Cardiac muscle cell (in vitro differentiated cells and primary cell): Measurements from ENCODE around the gene FOXN3. TPM values are rescaled to one million over a fixed set of nuclear protein-coding genes. Genes with fewer than 3 reads are reported as not detected.

Experiments used
- DNase-seq, 2 donors: peaks; one replicate each; pipeline versions ENCODE4 v3.0.0 to v3.0.0-alpha.2; 2010 to 2017; ENCODE audit warnings: low read depth in 1 of 2, low spot score in 1 of 2
- H3K27ac ChIP-seq: fragments of 200-600 bp; sonication (generic); 2 replicates; pipeline ENCODE4 v1.5.1; 2016
- H3K27me3 ChIP-seq: fragments of 200-600 bp; sonication (generic); 2 replicates; pipeline ENCODE4 v1.6.0; 2016; ENCODE audit warnings: control low read depth
- H3K36me3 ChIP-seq: fragments of 200-600 bp; sonication (generic); 2 replicates; pipeline ENCODE4 v1.5.1; 2016; ENCODE audit warnings: control low read depth
- H3K4me1 ChIP-seq: fragments of 200-600 bp; sonication (generic); 2 replicates; pipeline ENCODE4 v1.8.1; 2017; ENCODE audit warnings: low read depth, mild to moderate bottlenecking, mixed run types
- H3K4me3 ChIP-seq: fragments of 200-600 bp; sonication (generic); 2 replicates; pipeline ENCODE4 v1.5.1; 2016; ENCODE audit warnings: mild to moderate bottlenecking
- H3K9me3 ChIP-seq: fragments of 200-600 bp; sonication (generic); 2 replicates; pipeline ENCODE4 v1.5.1; 2017; ENCODE audit warnings: low read depth, mild to moderate bottlenecking, control low read depth
- polyA plus RNA-seq: library from polyadenylated mRNA; unstranded; fragments of >200 nt; fragmentation: Nextera tagmentation; extraction: Ambion mirVana; gene quantifications from 2 replicates; pipeline ENCODE4 v1.2.1, GENCODE V29; 2016
- total RNA-seq: library from RNA; depleted of rRNA; stranded (reverse); fragments of >200 nt; gene quantifications from 2 replicates; pipeline ENCODE4 v1.2.3, GENCODE V29; 2016
- TF ChIP-seq, protein P1 (sequence below): IDR thresholded peaks from 2 replicates; pipeline ENCODE4 v1.5.1; 2012; ENCODE audit warnings: low read depth, mild to moderate bottlenecking, low read length

The FOXN3 gene
- total and polyA plus RNA-seq, 2 experiments from 2014 or later, result 43.8 to 74.8 TPM

- TF ChIP-seq, protein P1, sequence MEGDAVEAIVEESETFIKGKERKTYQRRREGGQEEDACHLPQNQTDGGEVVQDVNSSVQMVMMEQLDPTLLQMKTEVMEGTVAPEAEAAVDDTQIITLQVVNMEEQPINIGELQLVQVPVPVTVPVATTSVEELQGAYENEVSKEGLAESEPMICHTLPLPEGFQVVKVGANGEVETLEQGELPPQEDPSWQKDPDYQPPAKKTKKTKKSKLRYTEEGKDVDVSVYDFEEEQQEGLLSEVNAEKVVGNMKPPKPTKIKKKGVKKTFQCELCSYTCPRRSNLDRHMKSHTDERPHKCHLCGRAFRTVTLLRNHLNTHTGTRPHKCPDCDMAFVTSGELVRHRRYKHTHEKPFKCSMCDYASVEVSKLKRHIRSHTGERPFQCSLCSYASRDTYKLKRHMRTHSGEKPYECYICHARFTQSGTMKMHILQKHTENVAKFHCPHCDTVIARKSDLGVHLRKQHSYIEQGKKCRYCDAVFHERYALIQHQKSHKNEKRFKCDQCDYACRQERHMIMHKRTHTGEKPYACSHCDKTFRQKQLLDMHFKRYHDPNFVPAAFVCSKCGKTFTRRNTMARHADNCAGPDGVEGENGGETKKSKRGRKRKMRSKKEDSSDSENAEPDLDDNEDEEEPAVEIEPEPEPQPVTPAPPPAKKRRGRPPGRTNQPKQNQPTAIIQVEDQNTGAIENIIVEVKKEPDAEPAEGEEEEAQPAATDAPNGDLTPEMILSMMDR, result no peak
- Histone ChIP-seq H3K27me3 (no peaks in the 10 kb centered on the region), H3K4me1 (peaks cover 6% of the 10 kb centered on the region), H3K36me3 (no peaks in the 10 kb centered on the region), H3K9me3 (no peaks in the 10 kb centered on the region), H3K27ac (peak overlapping the region; percentile 3), H3K4me3 (no peak overlapping the region)
- DNase-seq, result no peak
These were observed 30.7 kb downstream of the FOXN3 start for GRCh38 chr14:89386212-89386886.

DNA sequence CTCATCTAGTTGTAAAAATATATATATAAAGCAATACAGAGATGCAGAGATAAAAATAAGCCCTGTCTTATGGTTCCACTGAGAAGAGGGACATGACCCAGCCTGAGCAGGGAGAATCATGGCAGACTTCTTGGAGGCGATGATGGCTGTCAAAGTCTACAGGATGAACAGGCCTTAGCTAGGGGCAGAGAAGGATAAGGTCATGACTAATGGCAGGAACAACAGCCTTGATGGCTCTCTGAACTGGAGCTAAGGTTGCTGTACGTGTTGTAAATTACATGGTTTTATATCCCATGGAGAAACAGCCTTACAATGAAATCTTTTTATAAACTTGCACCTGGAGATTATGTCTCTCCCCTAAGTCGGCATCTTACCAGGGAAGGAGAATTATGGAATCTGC, 32.4 kb downstream of the FOXN3 start:
- no peak for DNase-seq
- Histone ChIP-seq H3K36me3 (no peaks in the 10 kb centered on the region), H3K4me3 (no peak overlapping the region), H3K9me3 (no peaks in the 10 kb centered on the region), H3K4me1 (peaks cover 6% of the 10 kb centered on the region), H3K27me3 (no peaks in the 10 kb centered on the region), H3K27ac (no peak overlapping the region)
- TF ChIP-seq, protein P1, result no peak

DNA sequence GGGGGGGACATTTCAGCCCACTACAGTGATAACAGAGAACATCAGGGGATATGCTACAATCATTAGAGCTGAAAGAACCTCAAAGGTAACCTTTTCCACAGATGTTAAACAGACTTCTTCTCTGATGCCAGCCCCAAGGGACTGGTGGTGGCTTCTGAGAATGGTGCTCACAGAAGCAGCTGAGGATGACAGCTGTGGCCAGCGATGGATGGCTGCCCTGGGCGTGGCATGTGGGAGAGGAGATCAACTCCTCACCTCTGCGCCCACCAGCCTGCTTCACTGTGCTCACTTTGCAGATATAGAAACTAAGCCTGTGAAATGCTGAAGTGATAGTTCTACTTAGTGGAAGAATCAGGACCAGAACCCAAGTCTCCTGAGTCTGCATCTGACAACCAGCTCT, 33.0 kb downstream of the FOXN3 start:
- no peak overlapping the region for H3K4me3 ChIP-seq
- no peak overlapping the region for H3K27ac ChIP-seq
- no peaks in the 10 kb centered on the region for H3K9me3 ChIP-seq
- no peaks in the 10 kb centered on the region for H3K27me3 ChIP-seq
- H3K36me3 ChIP-seq, result no peaks in the 10 kb centered on the region
- TF ChIP-seq, protein P1, result no peak
- DNase-seq, result no peak
- peaks cover 6% of the 10 kb centered on the region for H3K4me1 ChIP-seq

GRCh38 chr14:89382901-89383845, 33.9 kb downstream of the FOXN3 start:
- H3K27ac ChIP-seq, result no peak overlapping the region
- H3K36me3 ChIP-seq, result no peaks in the 10 kb centered on the region

GRCh38 chr14:89382487-89382886, 34.5 kb downstream of the FOXN3 start:
- Histone ChIP-seq H3K27ac (no peak overlapping the region), H3K36me3 (no peaks in the 10 kb centered on the region), H3K27me3 (no peaks in the 10 kb centered on the region), H3K4me3 (no peak overlapping the region), H3K9me3 (no peaks in the 10 kb centered on the region), H3K4me1 (peaks cover 6% of the 10 kb centered on the region)
- no peak for DNase-seq
- TF ChIP-seq, protein P1, result no peak

More at GRCh38 chr14:89382901-89383845, 33.9 kb downstream of the FOXN3 start:
- Histone ChIP-seq H3K27me3 (no peaks in the 10 kb centered on the region), H3K4me1 (peaks cover 6% of the 10 kb centered on the region), H3K9me3 (no peaks in the 10 kb centered on the region), H3K4me3 (no peak overlapping the region)
- TF ChIP-seq, protein P1, result no peak
- no peak for DNase-seq
